Osteocyte (in vitro differentiated cells): ENCODE results near the gene TSHZ2. TPM values are rescaled to one million over a fixed set of nuclear protein-coding genes. Genes with fewer than 3 reads are reported as not detected.

Experiments
- DNase-seq: peaks from one replicate; pipeline ENCODE4 v3.0.0; 2021; ENCODE audit warnings: mixed read lengths; ENCODE audit not compliant: unreplicated experiment; ENCODE audit errors: extremely low spot score
- H3K27ac Mint-ChIP-seq: one replicate; pipeline ENCODE4 v1.8.0; 2021; ENCODE audit warnings: mild to moderate bottlenecking, mixed read lengths; ENCODE audit not compliant: unreplicated experiment
- H3K27me3 Mint-ChIP-seq: one replicate; pipeline ENCODE4 v1.8.0; 2021; ENCODE audit warnings: mixed read lengths; ENCODE audit not compliant: unreplicated experiment
- H3K36me3 Mint-ChIP-seq: one replicate; pipeline ENCODE4 v1.8.0; 2021; ENCODE audit warnings: mixed read lengths; ENCODE audit not compliant: unreplicated experiment
- H3K4me1 Mint-ChIP-seq: one replicate; pipeline ENCODE4 v1.8.0; 2021; ENCODE audit warnings: mixed read lengths; ENCODE audit not compliant: unreplicated experiment
- H3K4me3 Mint-ChIP-seq: one replicate; pipeline ENCODE4 v1.8.0; 2021; ENCODE audit warnings: mild to moderate bottlenecking, moderate library complexity, mixed read lengths; ENCODE audit not compliant: unreplicated experiment
- H3K9me3 Mint-ChIP-seq: one replicate; pipeline ENCODE4 v1.8.0; 2021; ENCODE audit warnings: mixed read lengths; ENCODE audit not compliant: unreplicated experiment
- total RNA-seq: library from RNA; stranded (reverse); gene quantifications from 2 replicates; pipeline ENCODE4 v1.2.1, GENCODE V29; 2021
- TF ChIP-seq, protein P1 (sequence below): fragments of 200-600 bp; sonication (generic); IDR thresholded peaks from 2 replicates; pipeline ENCODE4 v1.5.0; 2021; ENCODE audit warnings: antibody characterized with exemption, mild to moderate bottlenecking, moderate library complexity

TSHZ2 gene
- total RNA-seq, 1 donor from 2014 or later = not detected

DNA sequence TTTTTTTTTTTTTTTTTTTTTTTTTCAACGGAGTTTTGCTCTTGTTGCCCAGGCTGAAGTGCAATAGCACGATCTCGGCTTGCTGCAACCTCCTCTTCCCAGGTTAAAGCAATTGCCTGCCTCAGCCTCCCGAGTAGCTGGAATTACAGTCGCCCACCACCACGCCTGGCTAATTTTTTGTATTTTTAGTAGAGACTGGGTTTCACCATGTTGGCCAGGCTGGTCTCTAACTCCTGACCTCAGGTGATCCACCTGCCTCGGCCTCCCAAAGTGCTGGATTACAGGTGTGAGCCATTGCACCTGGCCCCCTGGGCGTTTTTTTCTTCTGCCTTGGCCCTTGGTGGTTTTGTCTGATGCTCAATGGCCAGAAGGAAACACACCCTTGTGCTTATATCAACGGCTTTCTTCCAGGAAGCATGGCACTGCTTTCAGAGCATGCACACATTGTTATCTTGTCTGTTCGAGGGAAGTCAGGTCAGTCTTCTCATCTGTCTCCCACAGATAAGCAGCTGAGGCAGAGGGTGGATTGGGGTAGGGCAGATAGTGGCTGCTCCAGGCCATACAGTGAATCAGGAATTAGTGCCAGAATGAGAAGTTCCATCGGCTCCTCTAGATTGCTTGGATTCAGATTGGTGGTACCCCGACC lies 203.1 kb downstream of the TSHZ2 start:
- Mint-ChIP-seq H3K4me3 (no peak overlapping the region), H3K27me3 (no peaks in the 10 kb centered on the region), H3K4me1 (no peaks in the 10 kb centered on the region), H3K27ac (no peak overlapping the region), H3K36me3 (no peaks in the 10 kb centered on the region), H3K9me3 (no peaks in the 10 kb centered on the region)
- TF ChIP-seq, protein P1, sequence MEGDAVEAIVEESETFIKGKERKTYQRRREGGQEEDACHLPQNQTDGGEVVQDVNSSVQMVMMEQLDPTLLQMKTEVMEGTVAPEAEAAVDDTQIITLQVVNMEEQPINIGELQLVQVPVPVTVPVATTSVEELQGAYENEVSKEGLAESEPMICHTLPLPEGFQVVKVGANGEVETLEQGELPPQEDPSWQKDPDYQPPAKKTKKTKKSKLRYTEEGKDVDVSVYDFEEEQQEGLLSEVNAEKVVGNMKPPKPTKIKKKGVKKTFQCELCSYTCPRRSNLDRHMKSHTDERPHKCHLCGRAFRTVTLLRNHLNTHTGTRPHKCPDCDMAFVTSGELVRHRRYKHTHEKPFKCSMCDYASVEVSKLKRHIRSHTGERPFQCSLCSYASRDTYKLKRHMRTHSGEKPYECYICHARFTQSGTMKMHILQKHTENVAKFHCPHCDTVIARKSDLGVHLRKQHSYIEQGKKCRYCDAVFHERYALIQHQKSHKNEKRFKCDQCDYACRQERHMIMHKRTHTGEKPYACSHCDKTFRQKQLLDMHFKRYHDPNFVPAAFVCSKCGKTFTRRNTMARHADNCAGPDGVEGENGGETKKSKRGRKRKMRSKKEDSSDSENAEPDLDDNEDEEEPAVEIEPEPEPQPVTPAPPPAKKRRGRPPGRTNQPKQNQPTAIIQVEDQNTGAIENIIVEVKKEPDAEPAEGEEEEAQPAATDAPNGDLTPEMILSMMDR = no peak
- DNase-seq = no peak

GRCh38 chr20:53176134-53176533 lies 204.0 kb downstream of the TSHZ2 start:
- Mint-ChIP-seq H3K9me3 (no peaks in the 10 kb centered on the region), H3K4me1 (no peaks in the 10 kb centered on the region), H3K27me3 (no peaks in the 10 kb centered on the region), H3K4me3 (no peak overlapping the region), H3K27ac (no peak overlapping the region), H3K36me3 (no peaks in the 10 kb centered on the region)
- no peak for DNase-seq
- TF ChIP-seq, protein P1 = no peak

- no peaks in the 10 kb centered on the region for H3K9me3 Mint-ChIP-seq
- H3K27me3 Mint-ChIP-seq = no peaks in the 10 kb centered on the region
- DNase-seq = no peak
- no peak overlapping the region for H3K4me3 Mint-ChIP-seq
- no peaks in the 10 kb centered on the region for H3K4me1 Mint-ChIP-seq
- H3K36me3 Mint-ChIP-seq = no peaks in the 10 kb centered on the region
- TF ChIP-seq, protein P1 = no peak
- no peak overlapping the region for H3K27ac Mint-ChIP-seq
Measured at GRCh38 chr20:53177687-53178086, 205.5 kb downstream of the TSHZ2 start.

GRCh38 chr20:53179749-53180148 lies 207.6 kb downstream of the TSHZ2 start:
- no peak overlapping the region for H3K4me3 Mint-ChIP-seq
- TF ChIP-seq, protein P1 = no peak
- H3K9me3 Mint-ChIP-seq = no peaks in the 10 kb centered on the region
- DNase-seq = no peak
- H3K36me3 Mint-ChIP-seq = no peaks in the 10 kb centered on the region
- no peaks in the 10 kb centered on the region for H3K4me1 Mint-ChIP-seq
- no peaks in the 10 kb centered on the region for H3K27me3 Mint-ChIP-seq
- H3K27ac Mint-ChIP-seq = no peak overlapping the region

- Mint-ChIP-seq H3K27me3 (no peaks in the 10 kb centered on the region), H3K4me3 (no peak overlapping the region), H3K4me1 (no peaks in the 10 kb centered on the region), H3K9me3 (no peaks in the 10 kb centered on the region), H3K27ac (no peak overlapping the region), H3K36me3 (no peaks in the 10 kb centered on the region)
- DNase-seq = no peak
- TF ChIP-seq, protein P1 = no peak
Measured at GRCh38 chr20:53180928-53181362, 208.8 kb downstream of the TSHZ2 start.
